AG09309 (cell line): ENCODE data around the gene PLEKHB1.

Experiments
- DNase-seq: peaks from one replicate; pipeline ENCODE4 v3.0.0-alpha.2; 2010; ENCODE audit warnings: low read depth
- H3K4me3 ChIP-seq: 2 replicates; pipeline ENCODE4 v1.5.1; 2011; ENCODE audit warnings: mild to moderate bottlenecking, low read depth, low read length, moderate library complexity; ENCODE audit not compliant: control insufficient read depth
- TF ChIP-seq, protein P1 (sequence below): IDR thresholded peaks from 2 replicates; pipeline ENCODE4 v1.5.1; 2011; ENCODE audit warnings: mild to moderate bottlenecking, low read depth, low read length, inconsistent platforms; ENCODE audit not compliant: insufficient read depth, control insufficient read depth; ENCODE audit errors: missing control alignments

The PLEKHB1 gene

GRCh38 chr11:73622926-73623593 is 23.3 kb upstream of the PLEKHB1 start:
- DNase-seq: no peak
- H3K4me3 ChIP-seq: no peak overlapping the region
- TF ChIP-seq, protein P1, sequence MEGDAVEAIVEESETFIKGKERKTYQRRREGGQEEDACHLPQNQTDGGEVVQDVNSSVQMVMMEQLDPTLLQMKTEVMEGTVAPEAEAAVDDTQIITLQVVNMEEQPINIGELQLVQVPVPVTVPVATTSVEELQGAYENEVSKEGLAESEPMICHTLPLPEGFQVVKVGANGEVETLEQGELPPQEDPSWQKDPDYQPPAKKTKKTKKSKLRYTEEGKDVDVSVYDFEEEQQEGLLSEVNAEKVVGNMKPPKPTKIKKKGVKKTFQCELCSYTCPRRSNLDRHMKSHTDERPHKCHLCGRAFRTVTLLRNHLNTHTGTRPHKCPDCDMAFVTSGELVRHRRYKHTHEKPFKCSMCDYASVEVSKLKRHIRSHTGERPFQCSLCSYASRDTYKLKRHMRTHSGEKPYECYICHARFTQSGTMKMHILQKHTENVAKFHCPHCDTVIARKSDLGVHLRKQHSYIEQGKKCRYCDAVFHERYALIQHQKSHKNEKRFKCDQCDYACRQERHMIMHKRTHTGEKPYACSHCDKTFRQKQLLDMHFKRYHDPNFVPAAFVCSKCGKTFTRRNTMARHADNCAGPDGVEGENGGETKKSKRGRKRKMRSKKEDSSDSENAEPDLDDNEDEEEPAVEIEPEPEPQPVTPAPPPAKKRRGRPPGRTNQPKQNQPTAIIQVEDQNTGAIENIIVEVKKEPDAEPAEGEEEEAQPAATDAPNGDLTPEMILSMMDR: no peak

DNA sequence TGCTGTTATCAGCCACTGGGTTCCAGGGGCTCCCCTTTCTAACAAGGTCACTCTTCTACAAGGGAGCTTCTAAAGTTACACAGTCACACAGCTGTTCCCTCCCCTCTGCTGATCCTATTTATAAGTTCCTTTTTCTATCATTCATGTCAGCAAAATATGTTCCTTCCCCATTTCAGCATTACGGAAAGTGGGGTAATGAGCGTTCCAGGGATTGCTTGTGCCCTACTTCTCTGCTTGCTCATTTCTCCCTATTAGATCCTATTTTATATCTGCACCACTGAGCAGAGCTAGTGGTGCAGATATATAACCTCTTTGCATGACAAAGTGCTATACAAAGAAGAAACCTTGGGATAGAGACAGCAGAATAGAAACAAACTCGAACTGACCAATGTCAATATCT is 22.7 kb upstream of the PLEKHB1 start:
- TF ChIP-seq, protein P1: no peak
- no peak for DNase-seq

DNA sequence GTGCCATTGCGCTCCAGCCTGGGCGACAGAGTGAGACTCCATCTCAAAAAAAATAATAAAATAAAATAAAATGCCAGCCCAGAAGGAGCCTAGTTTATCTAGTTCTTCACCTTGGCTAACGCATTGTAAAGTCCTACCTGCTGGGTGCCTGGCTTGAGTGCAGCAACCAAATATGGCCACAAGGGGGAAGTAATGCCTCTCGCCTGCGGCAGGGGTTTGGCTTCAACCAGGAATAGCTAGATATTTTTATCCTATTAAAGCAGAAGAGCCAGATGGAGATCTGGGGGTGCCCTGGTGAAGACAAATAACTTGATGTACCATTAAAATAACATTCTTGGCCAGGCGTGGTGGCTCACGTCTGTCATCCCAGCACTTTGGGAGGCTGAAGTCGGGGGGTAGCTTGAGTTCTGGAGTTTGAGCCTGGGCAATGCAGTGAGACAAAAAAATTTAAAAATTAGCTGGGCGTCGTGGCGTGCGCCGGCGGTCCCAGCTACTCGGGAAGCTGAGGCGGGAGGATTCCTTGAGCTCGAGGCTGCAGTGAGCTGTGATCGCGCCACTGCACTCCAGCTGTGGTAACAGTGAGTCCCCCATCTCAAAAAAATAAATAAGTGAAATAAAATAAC is 20.6 kb upstream of the PLEKHB1 start:
- TF ChIP-seq, protein P1: peak; percentile 92
- peak; percentile 13 for DNase-seq
- H3K4me3 ChIP-seq: peak overlapping the region; percentile 15; the same call in 1 of the 2 replicates

More for the DNA sequence above, 22.7 kb upstream of the PLEKHB1 start:
- no peak overlapping the region for H3K4me3 ChIP-seq

GRCh38 chr11:73629907-73630306 is 16.5 kb upstream of the PLEKHB1 start:
- TF ChIP-seq, protein P1: no peak
- no peak overlapping the region for H3K4me3 ChIP-seq
- no peak for DNase-seq

GRCh38 chr11:73632996-73633395 is 13.4 kb upstream of the PLEKHB1 start:
- no peak for DNase-seq
- TF ChIP-seq, protein P1: no peak
- no peak overlapping the region for H3K4me3 ChIP-seq

DNA sequence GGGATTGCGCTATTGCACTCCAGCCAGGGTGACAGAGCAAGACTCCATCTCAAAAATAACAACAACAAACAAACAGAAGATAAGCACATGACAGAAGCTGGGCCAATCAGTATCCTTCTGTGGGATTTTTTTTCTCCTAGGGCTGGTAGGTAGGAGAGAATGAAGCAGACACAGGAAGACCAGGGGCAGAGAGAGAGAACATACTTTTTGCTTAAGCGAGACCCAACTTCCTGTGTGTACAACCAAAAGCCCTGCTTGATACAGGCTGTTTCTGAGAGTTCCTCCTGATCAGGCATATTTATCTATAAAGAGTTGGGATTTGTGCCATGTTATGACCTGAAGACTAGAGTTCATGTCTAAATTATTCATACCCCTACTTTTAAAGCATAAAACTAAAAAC is 12.4 kb upstream of the PLEKHB1 start:
- H3K4me3 ChIP-seq: no peak overlapping the region
- TF ChIP-seq, protein P1: no peak
- DNase-seq: no peak
